T follicular helper cell (primary cell): ENCODE results near the gene CDKN2C.
"Not testable (repeated sequence)": the region's sequence is repeated elsewhere in the genome, so short reads cannot be mapped to it uniquely, and the experiment has no call there.

Experiments
- DNase-seq: peaks from one replicate; pipeline ENCODE4 v3.0.0-alpha.2; 2020; ENCODE audit warnings: low read depth
- total RNA-seq, 2 experiments: gene quantifications; one replicate each; lab custom pipeline; 2026; lab: John Stamatoyannopoulos, UW

Gene CDKN2C
- 2.4 to 6.7 reads per million in 2 experiments for total RNA-seq

- peak; percentile 48 for DNase-seq
These were observed at the start of gene CDKN2C for GRCh38 chr1:50969611-50970508. Gene CDKN2C, plus strand, starts transcription at chr1:50970245. Its CDS starts 124 bp downstream, at chr1:50970369.

- DNase-seq, result no peak
These were observed 49.6 kb upstream of the CDKN2C start for GRCh38 chr1:50920409-50920808.

- DNase-seq, result no peak
These were observed 49.0 kb upstream of the CDKN2C start for GRCh38 chr1:50921029-50921428.

- DNase-seq, result no peak
These were observed 46.5 kb upstream of the CDKN2C start for GRCh38 chr1:50923564-50923963.

- no peak for DNase-seq
These were observed 40.6 kb upstream of the CDKN2C start for GRCh38 chr1:50929376-50929958.

DNA sequence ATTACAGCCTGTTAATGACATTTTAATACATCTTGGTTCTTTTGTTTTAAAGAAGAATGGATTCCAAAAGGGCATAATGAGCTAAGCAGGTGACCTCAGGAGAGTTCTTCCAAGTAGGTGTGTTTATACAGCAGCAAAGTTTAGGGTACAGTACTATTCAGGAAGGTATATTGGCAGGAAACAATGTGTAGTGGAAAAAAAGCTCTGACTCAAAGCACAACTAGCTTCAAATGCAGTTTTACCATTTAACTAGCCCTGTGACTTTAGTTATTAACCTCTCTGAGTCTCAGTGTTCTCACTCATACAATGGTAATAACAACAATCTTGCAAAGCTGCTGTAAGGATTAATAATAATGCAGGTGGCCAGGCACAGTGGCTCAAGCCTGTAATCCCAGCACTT, 39.9 kb upstream of the CDKN2C start:
- no peak for DNase-seq

GRCh38 chr1:50930965-50931737, 38.9 kb upstream of the CDKN2C start:
- DNase-seq, result no peak

DNA sequence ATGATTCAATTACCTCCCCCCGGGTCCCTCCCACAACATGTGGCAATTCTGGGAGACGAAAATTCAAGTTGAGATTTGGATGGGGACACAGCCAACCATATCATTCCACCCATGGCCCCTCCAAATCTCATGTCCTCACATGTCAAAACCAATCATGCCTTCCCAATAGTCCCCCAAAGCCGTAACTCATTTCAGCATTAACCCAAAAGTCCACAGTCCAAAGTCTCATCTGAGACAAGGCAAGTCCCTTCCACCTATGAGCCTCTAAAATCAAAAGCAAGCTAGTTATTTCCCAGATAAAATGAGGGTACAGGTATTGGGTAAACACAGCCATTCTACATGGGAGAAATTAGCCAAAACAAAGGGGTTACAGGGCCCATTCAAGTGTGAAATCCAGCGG, 38.0 kb upstream of the CDKN2C start:
- DNase-seq, result not testable (repeated sequence)

- not testable (repeated sequence) for DNase-seq
These were observed 36.3 kb upstream of the CDKN2C start for GRCh38 chr1:50933770-50934169.

DNA sequence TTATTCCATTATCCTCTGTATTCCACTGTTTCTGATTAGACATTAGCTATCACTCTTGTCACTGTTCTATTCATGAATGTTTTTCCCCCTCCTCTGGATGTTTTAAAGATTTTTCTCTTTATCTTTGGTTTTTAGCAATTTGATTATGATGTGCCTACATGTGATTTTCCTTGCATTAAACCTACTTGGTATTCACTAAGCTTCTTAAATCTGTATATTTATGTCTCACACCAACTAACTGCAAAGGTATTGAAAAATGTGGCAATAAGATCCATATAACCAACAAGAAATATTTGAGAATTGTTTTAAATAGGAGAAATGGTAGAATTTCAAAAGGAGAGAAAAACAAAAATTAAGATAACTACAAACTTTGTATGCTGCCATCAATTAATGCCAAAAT, 35.2 kb upstream of the CDKN2C start:
- no peak for DNase-seq

DNA sequence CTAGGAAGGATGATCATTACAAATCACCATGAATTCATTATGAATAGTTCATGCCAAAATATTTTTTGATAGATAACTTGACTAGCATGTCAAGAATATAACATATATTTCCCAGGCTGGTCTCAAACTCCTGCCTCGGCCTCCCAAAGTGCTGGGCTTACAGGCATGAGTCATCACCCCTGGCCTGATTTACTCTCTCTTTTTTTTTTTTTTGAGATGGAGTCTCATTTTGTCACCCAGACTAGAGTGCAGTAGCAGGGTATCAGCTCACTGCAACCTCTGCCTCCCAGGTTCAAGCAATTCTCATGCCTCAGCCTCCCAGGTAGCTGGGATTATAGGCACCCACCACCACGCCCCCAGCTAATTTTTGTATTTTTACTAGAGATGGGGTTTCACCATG, 34.8 kb upstream of the CDKN2C start:
- DNase-seq, result not testable (repeated sequence)

- no peak for DNase-seq
These were observed 33.7 kb upstream of the CDKN2C start for GRCh38 chr1:50936321-50936720.

DNA sequence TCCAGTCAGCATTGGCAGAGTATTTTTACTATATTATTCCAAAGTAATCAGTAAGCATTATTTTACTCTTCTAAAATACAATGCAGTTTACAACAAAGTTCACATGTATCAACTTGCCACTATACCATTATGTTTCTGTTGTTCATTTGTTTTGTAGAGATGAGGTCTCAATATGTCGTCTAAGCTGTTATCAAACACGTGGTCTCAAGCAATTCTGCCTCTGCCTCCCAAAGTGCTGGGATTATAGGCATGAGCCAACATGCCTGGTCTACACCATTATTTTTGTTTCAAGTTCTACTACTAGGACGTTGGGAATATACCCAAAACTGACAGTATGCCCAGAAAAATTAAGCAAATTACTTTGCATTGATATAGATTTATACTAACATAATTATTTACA, 29.8 kb upstream of the CDKN2C start:
- no peak for DNase-seq

DNA sequence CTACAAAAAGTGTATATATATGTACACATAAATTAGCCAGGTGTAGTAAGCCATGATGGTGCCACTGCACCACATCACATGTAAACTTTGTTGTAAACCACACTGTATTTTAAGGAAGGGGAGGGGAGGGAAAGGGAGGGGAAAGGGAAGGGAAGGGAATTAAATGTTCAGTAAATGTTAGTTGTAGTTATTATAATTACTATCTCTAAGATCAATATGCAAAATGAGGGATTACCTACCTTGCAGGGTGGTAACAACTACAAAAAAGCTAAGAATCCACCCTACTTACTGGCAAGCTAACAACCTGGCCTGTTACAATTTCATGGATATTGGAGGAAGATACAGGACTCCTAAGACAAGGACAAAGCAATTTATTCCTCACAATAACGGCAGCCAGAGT, 27.7 kb upstream of the CDKN2C start:
- DNase-seq, result no peak

DNA sequence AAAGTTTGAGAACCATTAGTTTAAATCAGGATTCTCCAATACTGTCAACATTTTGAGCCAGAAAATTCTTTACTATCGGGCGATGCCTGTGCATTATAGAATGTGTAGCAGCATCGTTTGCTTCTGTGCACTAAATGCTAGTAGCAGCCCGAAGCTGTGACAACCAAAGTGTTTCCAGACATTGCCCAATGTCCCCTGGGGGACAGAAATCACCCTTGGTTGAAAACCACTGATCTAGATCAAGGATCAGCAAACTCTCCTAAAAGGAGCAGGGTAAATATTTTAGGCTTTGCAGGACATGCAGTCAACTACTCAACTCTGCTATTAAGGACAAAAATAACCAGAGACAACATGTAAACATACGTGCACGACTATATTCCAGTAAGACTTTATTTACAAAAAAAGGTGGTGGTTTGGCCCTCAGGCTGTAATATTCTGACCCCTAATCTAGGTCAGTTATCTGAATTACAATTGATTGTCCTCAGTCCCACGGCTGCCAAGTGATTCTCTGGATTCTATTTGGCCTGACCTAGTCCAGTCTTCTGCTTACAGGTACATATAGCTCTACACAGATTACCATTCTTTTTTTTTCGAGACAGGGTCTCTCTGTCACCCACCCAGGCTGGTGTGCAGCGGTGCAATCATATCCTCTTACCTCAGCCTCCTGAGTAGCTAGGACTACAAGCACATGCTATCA, 20.6 kb upstream of the CDKN2C start:
- DNase-seq, result no peak

GRCh38 chr1:50950396-50950795, 19.6 kb upstream of the CDKN2C start:
- no peak for DNase-seq

GRCh38 chr1:50952566-50952965, 17.5 kb upstream of the CDKN2C start:
- DNase-seq, result not testable (repeated sequence)

- no peak for DNase-seq
These were observed 14.9 kb upstream of the CDKN2C start for GRCh38 chr1:50955116-50955515.

DNA sequence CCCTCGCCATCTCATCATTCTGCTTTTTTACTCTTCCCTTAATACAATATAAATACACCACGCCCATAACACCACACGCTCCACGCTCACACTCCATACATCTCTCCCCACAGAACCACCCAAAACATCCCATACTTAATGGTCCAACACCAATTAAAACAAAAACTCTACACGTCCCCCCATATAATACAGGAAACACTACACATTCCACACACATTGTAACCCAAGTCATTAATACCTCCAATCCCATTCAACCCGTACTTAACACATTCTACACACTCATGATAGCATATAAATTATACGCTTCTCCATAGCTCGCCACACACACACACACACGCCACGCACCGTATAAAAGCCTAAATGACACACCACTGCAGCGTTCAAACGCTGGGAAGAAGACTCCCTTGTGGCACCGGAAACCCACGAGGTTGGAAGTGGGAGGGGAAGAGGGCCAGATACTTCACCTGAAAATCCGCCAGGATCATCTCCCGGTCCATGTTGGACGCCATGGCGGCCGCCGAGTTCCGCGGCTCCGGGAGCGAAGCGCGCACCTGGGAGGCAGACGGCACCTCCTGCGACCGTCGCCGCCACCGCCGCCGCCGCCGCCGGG, 10.6 kb upstream of the CDKN2C start:
- DNase-seq, result peak; percentile 21

- DNase-seq, result peak; percentile 97
These were observed 9.9 kb upstream of the CDKN2C start, which contains the start of gene FAF1 for GRCh38 chr1:50959913-50960844. Gene FAF1, minus strand, starts transcription at chr1:50960267. Its CDS starts 456 bp downstream, at chr1:50959811.
